OCI-LY1 (cell line): Measurements from ENCODE around the gene NKX1-1.

Experiments
- H2AFZ ChIP-seq: fragments of 200-600 bp; sonication (generic), shearing (Covaris generic); 2 replicates; pipeline ENCODE4 v1.6.0; 2014; ENCODE audit warnings: antibody characterized with exemption, mild to moderate bottlenecking, low read length
- H3F3A ChIP-seq: fragments of 200-600 bp; sonication (generic), shearing (Covaris generic); 2 replicates; pipeline ENCODE4 v1.6.0; 2014; ENCODE audit warnings: mild to moderate bottlenecking, antibody characterized with exemption, low read length, moderate library complexity; ENCODE audit not compliant: insufficient read depth
- H3K27ac ChIP-seq: fragments of 200-600 bp; sonication (generic); 2 replicates; pipeline ENCODE4 v1.5.1; 2014; ENCODE audit warnings: low read length, mixed run types, mild to moderate bottlenecking, low read depth; ENCODE audit not compliant: poor library complexity, severe bottlenecking
- H3K27me3 ChIP-seq: fragments of 200-600 bp; sonication (generic); 2 replicates; pipeline ENCODE4 v1.6.0; 2014; ENCODE audit warnings: antibody characterized with exemption, mild to moderate bottlenecking, low read length, moderate library complexity; ENCODE audit not compliant: insufficient read depth
- H3K36me3 ChIP-seq: fragments of 200-600 bp; sonication (generic); 2 replicates; pipeline ENCODE4 v1.6.1; 2014; ENCODE audit warnings: mild to moderate bottlenecking, antibody characterized with exemption, low read length, moderate library complexity, mixed read lengths; ENCODE audit not compliant: insufficient read depth
- H3K4me1 ChIP-seq: fragments of 200-600 bp; sonication (generic); 2 replicates; pipeline ENCODE4 v1.5.1; 2014; ENCODE audit warnings: mild to moderate bottlenecking, low read length, moderate library complexity; ENCODE audit not compliant: insufficient read depth, severe bottlenecking
- H3K4me2 ChIP-seq: fragments of 200-600 bp; sonication (generic), shearing (Covaris generic); 2 replicates; pipeline ENCODE4 v1.6.1; 2014; ENCODE audit warnings: low read length
- H3K4me3 ChIP-seq: fragments of 200-600 bp; sonication (generic); 2 replicates; pipeline ENCODE4 v1.5.1; 2014; ENCODE audit warnings: low read length, low read depth, mild to moderate bottlenecking, mixed read lengths; ENCODE audit not compliant: poor library complexity, severe bottlenecking
- H3K79me2 ChIP-seq: fragments of 200-600 bp; shearing (Covaris generic); 2 replicates; pipeline ENCODE4 v1.6.1; 2016; ENCODE audit warnings: mixed run types, low read length, mixed read lengths; ENCODE audit not compliant: insufficient read depth
- H3K9ac ChIP-seq: fragments of 200-600 bp; sonication (generic), shearing (Covaris generic); 2 replicates; pipeline ENCODE4 v1.6.1; 2014; ENCODE audit warnings: mild to moderate bottlenecking, low read length, mixed read lengths
- H3K9me2 ChIP-seq: fragments of 200-600 bp; sonication (generic), shearing (Covaris generic); 2 replicates; pipeline ENCODE4 v1.6.1; 2014; ENCODE audit warnings: low read depth, mild to moderate bottlenecking, low read length, mixed read lengths
- H3K9me3 ChIP-seq: fragments of 200-600 bp; shearing (Covaris generic); 2 replicates; pipeline ENCODE4 v1.6.1; 2014; ENCODE audit warnings: low read length, mixed read lengths
- H4K20me1 ChIP-seq: fragments of 200-600 bp; sonication (generic), shearing (Covaris generic); 2 replicates; pipeline ENCODE4 v1.6.0; 2016; ENCODE audit warnings: mild to moderate bottlenecking, low read length; ENCODE audit not compliant: insufficient read depth
- CTCF ChIP-seq: fragments of 200-600 bp; sonication (generic), shearing (Covaris generic); IDR thresholded peaks from 2 replicates; pipeline ENCODE4 v1.5.1; 2017; ENCODE audit warnings: mild to moderate bottlenecking, antibody characterized with exemption, low read length, moderate library complexity, mixed read lengths
- EZH2 ChIP-seq: fragments of 200-600 bp; sonication (generic), shearing (Covaris generic); IDR thresholded peaks from 2 replicates; pipeline ENCODE4 v1.8.0; 2017; ENCODE audit warnings: borderline replicate concordance, mixed run types, mild to moderate bottlenecking, antibody characterized with exemption, low read length, moderate library complexity, mixed read lengths

Gene NKX1-1

GRCh38 chr4:1407657-1408333 lies 1.6 kb upstream of the NKX1-1 start:
- Histone ChIP-seq H3K9me2 (no peaks in the 10 kb centered on the region), H3K36me3 (no peaks in the 10 kb centered on the region), H3K4me2 (no peak overlapping the region), H3K27me3 (no peaks in the 10 kb centered on the region), H3K79me2 (no peaks in the 10 kb centered on the region), H4K20me1 (no peaks in the 10 kb centered on the region), H3K4me3 (no peak overlapping the region), H2AFZ (no peak overlapping the region), H3K9me3 (no peaks in the 10 kb centered on the region), H3K27ac (no peak overlapping the region), H3F3A (no peaks in the 10 kb centered on the region), H3K9ac (no peak overlapping the region), H3K4me1 (no peaks in the 10 kb centered on the region)
- no peak for TF ChIP-seq CTCF
- TF ChIP-seq EZH2: no peak

GRCh38 chr4:1406981-1407656 lies 877 bp upstream of the NKX1-1 start:
- H3K27ac ChIP-seq: no peak overlapping the region
- no peak overlapping the region for H3K9ac ChIP-seq
- no peaks in the 10 kb centered on the region for H3K4me1 ChIP-seq
- no peak overlapping the region for H3K4me3 ChIP-seq
- H3K4me2 ChIP-seq: no peak overlapping the region
- no peaks in the 10 kb centered on the region for H3K79me2 ChIP-seq
- no peaks in the 10 kb centered on the region for H3K36me3 ChIP-seq
- H2AFZ ChIP-seq: no peak overlapping the region
- H4K20me1 ChIP-seq: no peaks in the 10 kb centered on the region
- no peaks in the 10 kb centered on the region for H3K9me2 ChIP-seq
- TF ChIP-seq EZH2 (no peak), CTCF (no peak)
- H3K27me3 ChIP-seq: no peaks in the 10 kb centered on the region
- no peaks in the 10 kb centered on the region for H3F3A ChIP-seq
- H3K9me3 ChIP-seq: no peaks in the 10 kb centered on the region

- H3F3A ChIP-seq: no peaks in the 10 kb centered on the region
- TF ChIP-seq EZH2 (no peak), CTCF (no peak)
- no peaks in the 10 kb centered on the region for H3K9me3 ChIP-seq
- H2AFZ ChIP-seq: no peak overlapping the region
- no peak overlapping the region for H3K27ac ChIP-seq
- H3K4me3 ChIP-seq: no peak overlapping the region
- no peaks in the 10 kb centered on the region for H3K4me1 ChIP-seq
- H3K27me3 ChIP-seq: no peaks in the 10 kb centered on the region
- no peaks in the 10 kb centered on the region for H4K20me1 ChIP-seq
- H3K9ac ChIP-seq: no peak overlapping the region
- no peak overlapping the region for H3K4me2 ChIP-seq
- no peaks in the 10 kb centered on the region for H3K9me2 ChIP-seq
- no peaks in the 10 kb centered on the region for H3K36me3 ChIP-seq
- H3K79me2 ChIP-seq: no peaks in the 10 kb centered on the region
These were observed 427 bp downstream of the NKX1-1 start for GRCh38 chr4:1405636-1406393.
